Right forelimb (tissue), 1 donor: ENCODE measurements around the gene TMPRSS11A.

Source experiments
- DNase-seq: peaks from one replicate; pipeline ENCODE4 v3.0.0-alpha.2; 2018

TMPRSS11A gene

DNA sequence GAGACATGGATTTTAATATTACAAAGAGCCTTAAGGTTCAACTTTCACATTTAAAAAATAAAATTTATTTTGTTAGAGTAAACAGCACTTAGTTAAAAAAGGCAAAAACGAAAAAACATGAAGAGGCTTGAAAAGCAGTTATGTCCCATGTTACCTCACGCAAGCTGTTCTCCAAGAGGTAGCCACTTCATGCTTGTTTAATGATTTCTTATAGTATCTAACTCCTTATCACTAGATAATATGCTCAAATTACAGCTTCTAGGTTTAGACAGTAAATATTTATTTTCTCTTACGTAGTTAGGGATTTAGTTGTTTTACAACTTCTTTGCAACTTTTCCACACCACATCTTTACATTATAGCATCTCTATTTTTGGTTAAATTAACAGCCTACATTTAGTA is 51.7 kb downstream of the TMPRSS11A start:
- no peak for DNase-seq

DNA sequence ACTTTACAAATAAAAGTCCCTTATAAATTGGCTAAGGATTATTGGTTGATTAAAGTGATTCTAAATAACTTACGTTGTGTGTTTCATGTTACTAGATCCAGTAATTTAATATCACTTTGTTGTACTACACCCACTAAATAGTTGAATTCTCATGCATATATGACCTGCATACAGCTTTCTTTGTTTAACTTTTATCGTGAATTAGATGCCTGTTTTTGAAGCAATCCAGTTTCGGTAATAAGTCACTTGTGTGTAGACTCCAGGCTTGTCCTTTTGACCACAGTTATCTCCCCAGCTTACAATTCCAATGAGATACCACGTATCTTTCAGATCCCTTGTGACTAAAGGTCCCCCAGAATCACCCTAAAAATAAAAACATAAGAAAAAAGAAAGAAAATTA is 52.2 kb downstream of the TMPRSS11A start:
- no peak for DNase-seq

DNA sequence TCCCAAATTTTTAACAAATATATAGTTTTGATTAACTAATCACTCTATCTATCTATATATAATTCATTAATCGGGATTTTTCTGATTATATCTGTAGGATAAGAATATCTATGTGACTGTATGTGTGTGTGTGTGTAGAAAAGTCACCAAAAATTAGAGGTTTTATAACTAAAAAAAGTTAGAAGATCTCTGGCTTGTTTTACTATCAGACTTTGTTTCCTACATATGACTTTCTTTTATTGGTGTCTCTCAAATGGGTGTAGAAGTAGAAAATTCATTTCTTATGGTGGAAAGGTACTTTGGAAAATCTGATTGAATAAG is 52.7 kb downstream of the TMPRSS11A start:
- DNase-seq: no peak

DNA sequence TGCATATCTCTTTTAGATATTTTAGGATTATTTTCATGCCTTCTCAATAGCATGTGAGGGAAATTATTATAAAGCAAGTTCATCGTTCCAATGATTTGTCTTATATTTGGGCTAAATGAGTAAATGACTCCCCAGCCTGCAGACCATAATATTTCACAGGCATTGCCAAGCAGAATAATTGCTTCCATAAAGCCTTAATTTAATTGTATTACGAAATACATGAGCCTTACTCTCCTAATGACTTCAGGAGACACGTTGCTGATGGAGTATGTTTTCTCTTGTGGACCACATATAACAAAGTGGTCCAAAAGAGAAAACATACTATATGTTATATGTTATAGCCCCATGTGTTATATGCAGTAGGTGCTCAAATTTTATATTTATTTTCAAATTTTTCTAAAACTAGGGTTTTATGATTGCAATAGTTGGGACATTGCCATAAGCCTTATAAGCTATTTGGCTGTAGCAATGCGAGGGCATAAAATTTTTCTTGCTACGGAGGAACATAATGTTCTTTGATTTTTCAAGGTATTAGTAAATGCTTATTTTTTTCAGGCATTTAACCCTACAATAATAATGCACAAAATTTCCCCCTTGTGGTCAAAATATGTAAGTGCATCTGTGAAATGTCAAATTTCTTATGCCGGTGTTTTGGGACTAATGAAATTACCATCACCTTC is 53.2 kb downstream of the TMPRSS11A start:
- no peak for DNase-seq

DNA sequence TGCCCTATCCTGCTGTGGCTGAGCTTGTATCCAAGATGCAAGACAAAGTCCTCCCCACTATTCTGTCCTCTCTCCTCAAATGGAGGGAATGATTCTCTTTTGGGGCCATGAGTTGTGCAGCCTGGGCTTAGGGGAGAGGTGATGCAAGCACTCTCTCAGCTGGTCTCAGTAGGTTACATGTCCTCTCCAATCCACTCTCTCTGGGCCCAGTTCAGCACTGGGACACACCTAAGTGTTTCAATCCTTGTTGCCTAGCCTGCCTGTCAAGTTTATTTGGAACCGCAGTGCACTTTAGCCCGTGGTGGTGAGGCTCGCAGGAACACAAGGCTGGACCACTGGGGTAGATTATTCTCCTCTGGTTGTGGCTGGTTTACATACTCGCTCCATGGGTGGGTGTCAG is 55.6 kb downstream of the TMPRSS11A start:
- no peak for DNase-seq

DNA sequence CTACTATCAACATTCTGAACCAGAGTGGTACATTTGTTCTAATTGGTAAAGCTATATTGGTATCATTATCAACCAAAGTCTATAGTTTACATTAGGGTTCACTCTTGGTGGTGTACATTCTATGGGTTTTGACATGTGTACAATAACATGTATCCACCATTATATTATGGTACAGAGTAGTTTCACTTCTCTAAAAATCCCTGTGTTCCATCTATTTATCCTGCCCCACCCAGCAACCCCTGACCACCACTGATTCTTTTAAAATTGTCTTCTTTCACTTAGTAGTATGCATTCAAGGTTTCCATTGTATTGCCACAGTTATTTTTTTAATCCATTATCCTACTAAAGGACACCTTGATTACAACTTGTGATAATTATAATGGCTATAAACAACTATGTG is 64.2 kb downstream of the TMPRSS11A start:
- no peak for DNase-seq

DNA sequence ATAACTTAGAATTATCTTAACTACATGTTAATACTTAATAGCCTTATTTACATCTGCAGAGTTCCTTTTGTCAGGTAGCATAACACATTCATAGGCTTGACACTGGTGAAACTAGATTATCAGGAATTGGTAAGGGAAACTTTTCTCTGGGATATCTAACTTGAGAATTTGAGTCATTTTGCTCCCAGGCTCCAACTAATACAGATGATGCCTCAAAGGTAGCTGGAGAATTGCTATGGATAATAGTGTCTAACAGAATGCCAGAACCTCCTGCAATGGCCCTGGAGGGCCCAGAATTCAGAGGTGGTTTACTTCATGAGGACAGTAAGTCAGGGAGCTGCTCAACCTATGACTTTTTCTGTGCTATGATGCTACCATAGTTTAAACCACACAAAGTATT is 65.6 kb downstream of the TMPRSS11A start:
- no peak for DNase-seq

DNA sequence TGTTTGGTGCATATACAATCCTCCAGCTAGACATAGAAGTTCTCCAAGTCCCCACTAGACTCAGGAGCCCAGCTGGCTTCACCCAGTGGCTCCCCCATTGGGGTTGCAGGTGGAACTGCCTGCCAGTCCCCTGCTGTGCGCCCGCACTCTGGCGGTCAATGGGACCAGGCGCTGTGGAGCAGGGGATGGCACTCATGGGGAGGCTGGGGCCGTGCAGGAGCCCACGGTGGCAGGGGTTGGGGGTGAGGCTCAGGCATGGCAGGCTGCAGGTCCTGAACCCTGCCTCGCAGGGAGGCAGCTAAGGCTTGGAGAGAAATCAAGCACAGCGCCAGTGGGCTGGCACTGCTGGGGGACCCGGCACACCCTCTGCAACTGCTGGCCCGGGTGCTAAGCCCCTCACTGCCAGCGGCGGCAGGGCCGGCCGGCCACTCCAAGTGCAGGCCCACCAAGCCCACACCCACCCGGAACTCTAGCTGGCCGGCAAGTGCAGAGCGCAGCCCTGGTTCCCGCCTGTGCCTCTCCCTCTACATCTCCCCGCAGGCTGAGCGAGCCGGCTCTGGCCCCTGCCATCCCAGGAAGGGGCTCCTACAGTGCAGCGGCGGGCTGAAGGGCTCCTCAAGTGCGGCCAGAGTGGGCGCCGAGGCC is 66.8 kb downstream of the TMPRSS11A start:
- no peak for DNase-seq

DNA sequence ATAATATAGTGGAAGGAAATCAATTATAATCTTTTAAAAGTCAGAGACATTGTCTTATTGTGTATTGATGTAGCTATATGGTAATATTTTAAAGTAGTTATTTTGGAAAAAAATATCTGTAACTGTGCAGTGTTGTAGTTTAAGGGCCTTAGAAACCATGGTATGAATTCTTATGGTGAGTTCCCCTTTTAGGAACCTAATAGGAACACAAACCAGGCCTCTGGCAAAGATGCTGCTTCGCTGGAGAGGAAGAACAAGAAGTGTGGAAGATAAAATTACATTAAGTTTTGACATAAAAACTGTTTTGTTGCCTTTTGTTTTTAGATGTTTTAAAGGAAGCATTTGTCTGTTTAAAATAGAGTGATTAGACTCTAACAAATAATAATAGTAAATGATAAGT is 68.6 kb downstream of the TMPRSS11A start:
- DNase-seq: no peak

DNA sequence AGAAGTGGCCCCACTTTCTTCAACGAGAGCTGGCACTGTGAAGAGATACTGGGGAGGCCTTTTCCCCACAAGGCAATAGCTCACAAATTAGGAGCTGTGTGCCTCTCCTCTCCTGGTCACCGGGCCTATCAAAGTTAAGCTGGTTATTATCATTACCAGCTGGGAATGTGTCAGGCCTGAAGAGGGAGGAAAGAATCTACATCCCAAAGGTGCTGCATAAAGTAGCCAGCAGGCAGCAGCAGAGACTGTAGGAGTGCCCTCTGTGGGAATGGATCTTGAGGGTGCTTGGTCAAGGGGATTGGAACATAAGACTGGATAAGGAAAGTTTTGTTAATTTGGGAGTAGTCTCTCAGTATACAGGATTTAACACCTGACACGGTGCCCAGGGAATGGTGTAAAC is 70.4 kb downstream of the TMPRSS11A start:
- DNase-seq: no peak

DNA sequence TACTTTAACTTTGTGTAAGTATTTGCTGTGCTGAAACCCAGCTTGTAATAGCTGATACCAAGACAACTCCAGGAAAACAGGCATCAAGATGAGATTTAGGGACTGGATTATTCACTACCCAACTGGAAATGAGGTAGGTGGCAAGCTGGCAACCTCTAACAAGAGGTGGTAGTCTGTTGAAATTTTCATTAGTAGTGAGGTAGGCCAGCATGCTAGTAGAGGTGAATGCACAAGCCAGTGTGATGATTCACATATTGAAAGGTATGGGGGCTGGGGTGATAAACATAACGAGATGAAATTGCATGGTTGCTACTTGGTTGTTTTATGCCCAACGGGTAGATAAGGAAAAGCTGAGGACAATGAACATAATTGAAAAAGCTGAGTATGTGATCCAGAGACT is 71.0 kb downstream of the TMPRSS11A start:
- DNase-seq: no peak

DNA sequence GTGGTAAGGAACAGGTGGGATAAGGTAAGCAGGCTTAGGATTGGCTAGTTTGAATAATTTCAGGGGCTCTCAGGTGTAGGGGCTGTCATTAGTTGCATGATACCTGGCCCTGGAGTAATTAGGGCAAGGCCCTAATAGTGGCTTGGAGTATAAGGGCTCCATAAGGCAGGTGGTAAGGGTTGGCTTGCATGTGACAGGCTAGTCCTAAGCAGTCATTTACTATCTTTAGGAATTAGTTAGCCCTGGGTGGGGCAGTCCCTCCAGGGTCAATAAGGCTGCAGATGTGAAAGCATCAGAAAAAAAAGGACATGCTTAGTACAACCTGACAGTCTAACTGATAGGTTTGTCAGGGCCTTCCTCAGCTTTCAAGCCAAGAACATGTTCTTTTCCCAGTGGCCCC is 71.6 kb downstream of the TMPRSS11A start:
- no peak for DNase-seq

DNA sequence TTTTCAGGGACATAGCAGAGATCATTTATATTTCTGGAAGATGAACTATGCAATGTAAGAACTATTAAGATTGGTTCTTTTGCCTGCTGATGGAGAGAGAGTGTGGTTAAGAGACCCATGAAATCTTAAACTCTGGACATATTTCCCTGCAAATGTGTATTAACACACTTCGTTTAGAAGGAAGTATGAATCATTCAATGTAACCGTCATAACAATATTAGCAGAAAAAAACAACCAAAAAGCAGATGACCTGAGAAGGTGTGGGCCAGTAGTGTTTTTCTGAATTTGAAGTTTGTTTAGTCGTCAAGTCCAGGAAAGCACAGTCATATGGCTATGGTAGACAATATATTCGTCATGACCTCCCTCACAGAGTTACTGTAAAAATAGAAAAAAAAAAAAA is 77.0 kb downstream of the TMPRSS11A start:
- no peak for DNase-seq

DNA sequence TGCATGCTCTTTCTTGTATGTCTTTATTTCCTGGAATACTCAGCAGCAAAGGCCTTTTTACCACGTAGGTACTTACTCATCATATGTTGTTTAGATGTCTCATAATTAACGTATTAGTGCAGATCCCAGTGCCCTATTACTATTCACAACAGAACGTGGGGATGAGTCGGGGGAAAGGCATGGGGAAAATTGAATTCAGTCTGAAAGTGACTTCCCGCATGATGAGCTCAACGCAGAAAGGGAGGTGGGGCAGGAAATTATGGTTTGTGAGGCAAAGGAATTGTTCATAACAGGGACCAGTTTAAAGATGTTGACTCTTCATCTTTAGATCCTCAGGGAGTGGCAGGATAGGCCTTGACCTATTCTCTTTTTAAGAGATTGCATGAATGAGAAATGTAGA is 77.5 kb downstream of the TMPRSS11A start:
- DNase-seq: no peak

DNA sequence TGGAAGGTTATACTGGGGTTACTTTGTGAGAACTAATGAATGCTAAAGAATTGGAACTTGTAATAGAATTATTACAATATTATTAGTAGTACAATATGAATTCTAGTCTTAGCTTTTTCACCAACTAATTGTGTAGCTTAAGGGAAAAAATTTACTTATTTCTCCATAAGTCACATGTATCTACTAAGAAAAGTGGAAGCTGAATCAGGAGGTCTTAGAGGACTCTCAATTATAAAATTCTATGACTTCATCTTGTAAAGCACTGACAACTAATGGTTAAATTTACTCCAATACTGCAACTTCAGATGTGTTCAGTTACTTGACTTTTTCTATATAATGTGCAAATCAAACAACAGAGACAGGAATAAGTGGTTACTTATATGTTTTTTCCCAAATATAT is 78.6 kb downstream of the TMPRSS11A start:
- no peak for DNase-seq

DNA sequence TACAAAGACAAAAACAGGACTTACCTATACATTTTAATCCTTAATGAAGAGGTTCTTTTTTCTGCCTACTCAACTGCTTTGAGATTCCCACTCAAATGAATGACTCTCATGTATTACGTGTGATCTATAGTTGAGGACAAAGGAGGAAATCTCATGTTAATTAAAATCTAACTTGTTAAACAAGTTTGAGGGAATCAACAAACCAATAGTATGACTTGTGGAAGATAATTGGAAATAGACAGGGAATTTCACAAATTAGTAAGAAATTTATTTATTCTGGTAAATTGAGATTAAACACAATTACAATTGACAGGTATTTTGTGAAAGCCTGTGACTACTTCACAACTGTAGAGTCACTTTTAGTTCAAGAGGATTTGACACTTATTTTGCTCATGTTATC is 79.4 kb downstream of the TMPRSS11A start, which contains the start of gene TMPRSS11D:
TSS of gene TMPRSS11D (minus strand) at position 101 of the 400 bp plus-strand sequence. CDS start at position 32, 69 bp downstream.
- DNase-seq: no peak

DNA sequence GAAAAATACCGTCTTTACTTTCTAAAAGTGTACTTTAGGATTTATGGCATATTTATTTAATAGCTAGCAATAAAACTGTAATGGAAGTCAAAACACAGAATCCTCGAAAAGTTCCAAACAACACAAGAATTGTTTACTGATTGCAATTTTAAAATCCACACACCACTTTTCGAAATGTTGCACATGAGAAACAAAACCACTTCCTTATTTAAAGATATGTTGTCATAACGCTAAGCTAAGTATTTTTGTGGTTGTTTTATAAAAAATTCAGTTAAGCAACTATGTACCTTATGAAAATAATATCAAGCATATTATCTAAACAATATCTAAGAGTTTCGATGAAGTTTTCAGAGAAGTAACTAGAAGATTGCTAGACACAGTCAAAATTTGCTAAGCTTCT is 79.8 kb downstream of the TMPRSS11A start:
- DNase-seq: no peak

DNA sequence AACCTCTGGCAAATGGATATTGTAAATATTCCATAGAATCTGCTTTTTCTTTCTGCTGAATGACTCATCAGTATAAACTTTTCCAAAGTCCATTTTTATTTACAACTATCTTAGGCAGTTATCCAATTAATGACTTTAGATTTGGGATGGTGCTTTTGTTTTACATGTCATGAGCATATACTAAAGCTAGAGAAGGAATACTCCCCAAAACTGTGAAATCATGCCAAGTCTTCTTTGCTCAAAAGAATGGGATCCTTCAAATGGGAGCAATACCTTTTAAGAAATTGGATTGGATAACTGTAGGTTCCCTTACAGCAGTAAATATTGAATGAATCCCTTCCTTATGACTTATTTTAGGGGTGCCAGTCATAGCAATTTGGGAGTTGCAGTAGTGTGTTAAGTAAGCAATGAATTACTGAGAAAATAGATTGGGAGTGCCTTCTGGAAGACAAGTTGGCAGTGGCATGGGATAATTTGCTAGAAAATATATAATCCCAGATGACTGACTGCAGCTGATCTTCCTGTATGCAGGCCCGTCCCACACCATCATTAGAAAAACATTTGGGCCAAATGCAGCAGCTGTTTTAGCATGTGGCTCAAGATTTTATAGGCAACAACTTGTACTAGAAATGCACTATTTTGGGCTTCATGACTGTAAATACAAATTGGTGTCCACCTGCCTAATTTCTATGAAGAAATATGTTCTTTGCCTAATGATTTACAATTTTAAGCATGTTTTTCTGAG is 82.3 kb downstream of the TMPRSS11A start:
- no peak for DNase-seq

DNA sequence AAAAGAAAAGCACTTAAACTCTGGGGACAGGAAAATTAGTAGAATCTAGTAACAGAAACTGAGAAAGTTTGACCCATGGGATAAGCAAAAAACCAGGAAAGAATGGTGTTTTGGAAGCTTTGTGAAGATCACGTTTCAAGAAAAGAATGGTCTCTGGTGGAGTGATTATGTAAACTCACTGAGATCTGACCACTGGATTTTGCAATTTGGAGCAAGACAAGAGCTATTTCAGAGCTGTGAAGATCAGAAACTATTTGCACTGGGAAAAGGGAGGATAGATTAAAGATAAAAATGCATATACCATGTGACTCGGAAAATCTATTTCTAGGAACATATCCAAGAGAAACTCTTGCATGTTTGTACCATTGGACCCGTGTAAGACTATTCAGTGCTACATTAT is 83.8 kb downstream of the TMPRSS11A start:
- DNase-seq: no peak

DNA sequence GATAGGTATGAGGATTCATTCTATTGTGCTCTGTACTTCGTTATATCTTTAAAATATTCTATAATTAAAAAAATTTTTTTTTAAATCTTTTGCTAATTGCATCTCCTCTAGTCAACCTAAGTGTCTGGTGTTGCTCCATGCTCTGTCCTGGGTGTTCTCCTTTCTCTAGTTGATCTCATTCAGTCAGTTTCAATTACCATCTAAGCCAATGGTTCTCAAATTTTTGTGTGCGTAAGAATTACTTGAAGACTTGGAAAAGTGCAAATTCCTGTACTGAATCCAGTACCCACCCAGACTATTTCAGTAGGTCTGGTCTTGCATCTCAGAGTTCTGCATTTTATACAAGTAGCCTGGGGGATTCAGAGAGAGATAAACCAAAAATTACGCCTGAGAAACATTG is 86.2 kb downstream of the TMPRSS11A start:
- DNase-seq: no peak

DNA sequence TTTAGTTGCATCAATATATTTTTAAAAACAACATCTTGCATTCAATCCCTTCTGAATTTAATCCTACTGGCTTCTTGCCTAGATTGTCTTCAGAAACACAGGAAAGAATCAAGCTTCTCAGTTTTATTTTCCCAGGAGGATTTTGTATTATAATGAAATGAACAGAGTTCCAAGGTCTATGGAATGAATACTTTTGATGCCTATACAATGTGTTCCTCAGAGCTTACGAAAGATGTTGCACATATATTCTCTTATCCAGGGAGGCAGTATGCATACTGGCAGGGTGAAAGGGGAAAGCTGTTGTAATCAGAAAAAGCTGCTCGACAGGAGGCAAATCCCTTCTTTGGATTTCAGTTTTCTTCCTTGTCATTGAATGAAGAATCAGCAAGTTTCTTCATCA is 88.3 kb downstream of the TMPRSS11A start:
- DNase-seq: no peak

DNA sequence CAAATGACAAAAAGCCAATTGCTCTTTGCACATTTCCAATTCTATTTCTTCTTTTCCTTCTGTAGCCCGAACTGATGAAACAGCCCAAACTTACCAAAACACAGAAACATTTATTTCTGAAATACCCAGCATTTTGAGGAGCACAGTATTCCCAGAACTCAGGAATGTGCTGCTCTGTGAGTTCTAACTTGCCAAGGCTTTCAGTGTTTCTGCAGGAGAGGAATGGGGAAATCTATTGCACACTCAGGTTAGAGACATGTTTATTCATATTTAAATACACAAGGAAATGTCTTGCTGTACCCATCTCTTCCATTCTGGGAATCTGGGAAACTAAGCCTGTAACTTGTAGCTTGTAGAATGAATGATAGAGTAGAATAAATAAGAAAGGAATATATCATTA is 90.2 kb downstream of the TMPRSS11A start:
- DNase-seq: no peak

DNA sequence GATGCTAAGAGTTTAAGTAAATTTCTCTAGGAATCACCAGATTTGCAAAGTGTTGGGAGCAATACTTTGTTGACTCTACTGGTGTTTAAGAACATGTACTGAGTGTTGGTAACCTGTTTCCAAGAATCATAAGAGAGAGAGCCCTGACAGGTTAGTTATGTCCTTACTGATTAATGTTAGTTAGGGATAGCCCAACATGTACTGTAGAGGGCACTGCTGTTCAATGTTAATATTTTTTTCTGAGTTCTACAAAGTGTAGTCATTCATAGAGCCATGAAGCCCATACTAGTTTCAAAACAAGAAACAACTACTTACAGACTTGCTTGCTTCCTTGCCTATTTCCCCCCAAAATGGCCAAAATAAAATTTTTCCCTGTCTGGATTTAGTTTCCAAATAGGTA is 91.4 kb downstream of the TMPRSS11A start:
- no peak for DNase-seq

DNA sequence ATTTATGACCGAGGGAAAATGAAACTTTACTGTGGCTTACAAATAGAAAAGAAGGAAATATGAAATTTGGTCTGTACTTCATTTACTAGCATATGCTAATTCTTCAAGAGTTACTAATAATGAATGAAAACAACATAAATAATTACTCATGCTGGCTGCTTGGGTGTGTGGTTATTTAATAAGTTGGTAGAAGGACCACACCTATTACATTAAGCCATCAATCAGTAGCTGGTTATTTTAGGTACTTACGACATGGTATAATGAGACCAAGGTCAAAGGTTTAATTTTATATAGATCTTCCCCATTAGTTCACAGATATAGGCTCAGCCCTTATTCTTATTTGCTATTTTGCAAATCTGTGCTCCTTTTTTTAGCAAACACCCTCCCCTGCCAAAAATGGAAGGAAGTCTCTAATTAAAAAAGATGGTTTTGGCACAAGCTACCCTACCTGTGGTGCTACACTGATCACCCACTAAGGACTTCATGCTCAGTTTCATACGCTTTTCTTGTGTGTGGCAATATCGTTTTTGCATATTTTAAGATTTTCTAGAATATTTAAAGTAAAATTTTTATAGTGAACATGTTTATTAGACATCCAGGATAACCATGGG is 93.6 kb downstream of the TMPRSS11A start:
- DNase-seq: no peak
